IPS-18c (cell line): ENCODE data around the gene LSM4.
A peak's percentile ranks its signal among the peaks of the same experiment; 100 is the strongest.
"Not testable (repeated sequence)": the region's sequence is repeated elsewhere in the genome, so short reads cannot be mapped to it uniquely, and the experiment has no call there.

ENCODE experiments used
- H3K4me3 ChIP-seq: 2 replicates; pipeline ENCODE4 v1.7.0; 2013; ENCODE audit warnings: low read depth, mild to moderate bottlenecking, low read length, moderate library complexity; ENCODE audit not compliant: insufficient read depth
- H3K9me3 ChIP-seq: one replicate; pipeline ENCODE4 v1.6.1; 2013; ENCODE audit warnings: mild to moderate bottlenecking, low read length, moderate library complexity; ENCODE audit not compliant: control insufficient read depth, insufficient read depth

Gene LSM4

DNA sequence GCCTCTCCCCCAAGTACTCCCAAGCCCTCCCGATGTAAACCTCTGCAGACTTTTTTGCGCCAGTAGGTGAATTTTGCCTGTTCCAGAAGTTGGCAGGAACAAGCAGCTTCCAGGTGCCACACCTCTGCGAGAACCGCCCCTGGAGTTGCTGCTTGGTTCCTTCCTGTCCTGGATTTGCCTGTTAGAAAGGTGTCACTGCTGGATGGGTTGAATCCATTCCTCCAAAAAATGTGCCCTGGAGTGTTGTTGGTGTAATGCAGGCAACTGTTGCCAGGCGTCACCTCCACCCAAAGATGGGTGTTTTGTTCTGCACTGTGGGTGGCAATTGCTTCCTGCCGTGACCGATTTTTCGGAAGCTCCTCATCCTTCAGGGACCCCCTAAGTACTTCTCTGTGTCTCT is 23.2 kb upstream of the LSM4 start:
- no peak overlapping the region for H3K4me3 ChIP-seq
- H3K9me3 ChIP-seq = no peaks in the 10 kb centered on the region

DNA sequence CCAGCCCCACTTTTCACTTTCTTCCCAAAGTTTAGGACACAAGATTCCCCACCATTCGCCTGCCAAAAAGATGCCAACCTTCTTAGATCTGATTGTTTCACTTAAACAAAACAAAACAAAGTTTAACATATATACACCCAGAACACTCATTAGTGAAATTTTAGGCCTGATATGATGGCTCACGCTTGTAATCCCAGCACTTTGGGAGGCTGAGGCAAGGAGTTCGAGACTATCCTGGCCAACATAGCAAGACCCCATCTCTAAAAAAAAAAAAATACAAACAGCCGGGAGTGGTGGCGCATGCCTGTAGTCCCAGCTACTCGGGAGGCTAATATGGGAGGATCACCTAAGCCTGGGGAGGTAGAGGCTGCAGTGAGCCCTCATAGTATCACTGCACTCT is 22.4 kb upstream of the LSM4 start:
- H3K9me3 ChIP-seq = no peaks in the 10 kb centered on the region

DNA sequence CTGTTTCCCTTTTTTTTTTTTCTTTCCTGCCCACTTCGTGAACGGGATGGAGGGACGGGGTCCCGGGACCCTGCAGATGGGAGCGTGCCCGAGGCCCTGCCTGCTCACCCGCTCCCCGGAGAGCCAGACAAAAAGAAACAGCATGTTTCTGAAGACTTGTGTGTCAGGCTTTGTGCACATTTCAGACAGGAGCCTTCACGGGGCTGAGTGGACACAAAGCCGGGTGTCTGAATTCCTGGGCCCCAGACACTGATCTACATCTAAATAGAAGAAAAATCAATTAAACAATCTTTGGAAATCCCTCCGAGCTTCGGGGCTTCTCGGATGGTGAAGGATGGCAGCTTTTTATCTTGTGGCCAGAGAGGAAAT is 21.7 kb upstream of the LSM4 start:
- no peaks in the 10 kb centered on the region for H3K9me3 ChIP-seq
- no peak overlapping the region for H3K4me3 ChIP-seq

More for the DNA sequence above, 22.4 kb upstream of the LSM4 start:
- H3K4me3 ChIP-seq = no peak overlapping the region

DNA sequence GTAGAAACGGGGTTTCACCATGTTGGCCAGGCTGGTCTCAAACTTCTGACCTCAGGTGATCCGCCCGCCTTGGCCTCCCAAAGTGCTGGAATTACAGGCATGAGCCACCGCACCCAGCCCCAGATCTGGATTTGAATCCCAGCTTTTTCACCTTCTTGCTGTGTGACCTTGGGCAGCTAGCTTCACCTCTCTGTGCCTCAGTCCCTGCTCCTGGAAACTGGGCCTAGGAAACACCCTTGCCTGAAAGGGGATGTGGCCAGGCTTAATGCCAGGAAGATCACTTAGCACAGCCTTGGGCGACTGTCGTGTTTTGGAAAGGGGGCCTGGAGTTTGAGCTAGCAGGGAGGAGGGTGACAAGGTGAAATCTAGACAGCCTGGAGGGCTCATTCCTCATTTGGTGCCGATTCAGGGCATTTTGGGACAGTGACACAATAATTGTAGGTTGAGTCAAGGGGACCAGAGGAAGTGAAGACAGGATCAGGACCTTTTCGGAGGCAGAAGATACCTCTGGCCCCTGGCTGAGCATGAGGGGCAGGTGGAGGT is 19.3 kb upstream of the LSM4 start:
- Histone ChIP-seq H3K4me3 (no peak overlapping the region), H3K9me3 (no peaks in the 10 kb centered on the region)

DNA sequence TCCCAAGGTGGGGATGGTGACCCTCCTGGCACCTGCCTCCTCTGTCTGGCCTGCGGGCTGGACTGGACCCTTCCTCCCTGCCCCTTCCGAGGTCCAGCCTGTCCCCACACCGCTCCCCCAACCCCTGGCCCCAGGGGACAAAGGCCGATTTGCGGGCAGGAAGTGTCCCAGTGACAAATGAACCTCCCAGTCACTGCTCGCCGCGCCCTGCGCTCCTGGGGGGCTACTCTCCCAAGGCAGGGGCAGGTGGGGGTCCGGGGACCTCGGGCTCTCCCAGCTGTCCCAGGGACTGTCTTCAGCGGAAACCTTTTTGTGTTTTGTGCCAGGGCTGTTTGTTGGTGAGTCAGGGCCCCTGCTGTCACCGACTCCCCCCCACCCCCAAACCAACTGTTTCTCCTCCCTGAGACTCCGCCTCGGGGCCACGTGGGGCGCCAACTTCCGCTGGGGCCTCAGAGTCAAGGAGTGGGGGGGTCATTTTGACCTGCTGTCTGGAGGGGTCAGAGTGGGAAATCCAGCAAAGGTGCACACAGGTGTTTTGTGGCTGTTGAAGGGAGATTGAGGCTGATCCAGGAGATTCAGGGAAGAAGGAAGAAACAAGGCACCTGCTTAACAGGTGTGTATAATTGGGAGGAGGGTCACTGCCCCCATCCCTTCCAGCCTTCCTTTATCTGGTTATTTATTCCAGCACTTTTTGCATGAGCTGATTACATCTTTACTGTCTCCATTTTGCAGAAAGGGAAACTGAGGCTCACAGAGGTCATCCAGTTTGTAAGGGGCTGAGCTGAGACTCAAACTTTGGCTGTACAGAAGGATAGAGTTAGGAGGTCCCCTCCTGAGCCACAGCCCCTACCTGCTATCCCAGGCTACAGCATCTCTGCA is 18.4 kb upstream of the LSM4 start:
- Histone ChIP-seq H3K9me3 (no peaks in the 10 kb centered on the region), H3K4me3 (peak overlapping the region; percentile 72)

DNA sequence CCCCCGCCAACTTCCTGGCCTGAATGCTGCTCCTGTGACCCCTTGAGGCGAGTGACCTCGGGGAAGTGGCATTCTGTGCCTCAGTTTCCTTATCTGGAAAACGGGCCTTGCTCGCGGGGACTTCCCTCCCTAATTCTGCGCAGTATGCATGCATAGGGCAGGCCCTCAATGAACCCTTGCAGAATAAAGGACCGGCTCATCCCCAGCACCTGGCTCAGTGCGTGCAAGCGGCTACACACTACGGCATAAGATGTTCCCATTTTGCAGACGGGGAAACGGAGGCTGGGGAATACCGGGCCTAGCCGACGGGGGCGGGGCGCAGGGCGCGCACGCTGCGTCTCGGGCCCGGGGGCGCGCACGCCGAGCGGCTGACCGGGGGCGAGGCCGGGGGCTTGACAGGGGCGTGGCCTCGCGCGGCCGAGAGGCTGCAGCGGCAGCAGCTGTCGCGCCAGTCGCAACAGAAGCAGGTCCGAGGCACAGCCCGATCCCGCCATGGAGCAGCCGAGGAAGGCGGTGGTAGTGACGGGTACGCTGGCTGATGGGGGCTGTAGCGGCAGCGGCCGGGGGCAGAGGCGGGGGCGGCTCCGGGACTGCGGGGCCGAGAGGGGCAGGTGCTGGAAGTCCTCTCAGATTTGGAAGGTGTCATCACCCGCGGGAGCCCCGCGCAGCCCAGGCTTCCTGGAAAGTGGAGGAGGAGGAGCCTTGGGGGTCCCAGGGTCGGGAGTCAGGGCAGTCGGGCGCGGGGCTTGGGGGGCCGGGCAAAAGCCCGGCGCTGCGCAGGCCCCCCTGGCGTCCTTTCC is 17.5 kb upstream of the LSM4 start, which contains the start of gene PGPEP1:
Gene PGPEP1 (plus strand): TSS at position 409 of the 800 bp plus-strand sequence. CDS start 84 bp downstream, at position 493.
- H3K4me3 ChIP-seq = peak within 1 kb of the TSS; percentile 72
- no peaks in the 10 kb centered on the region for H3K9me3 ChIP-seq

DNA sequence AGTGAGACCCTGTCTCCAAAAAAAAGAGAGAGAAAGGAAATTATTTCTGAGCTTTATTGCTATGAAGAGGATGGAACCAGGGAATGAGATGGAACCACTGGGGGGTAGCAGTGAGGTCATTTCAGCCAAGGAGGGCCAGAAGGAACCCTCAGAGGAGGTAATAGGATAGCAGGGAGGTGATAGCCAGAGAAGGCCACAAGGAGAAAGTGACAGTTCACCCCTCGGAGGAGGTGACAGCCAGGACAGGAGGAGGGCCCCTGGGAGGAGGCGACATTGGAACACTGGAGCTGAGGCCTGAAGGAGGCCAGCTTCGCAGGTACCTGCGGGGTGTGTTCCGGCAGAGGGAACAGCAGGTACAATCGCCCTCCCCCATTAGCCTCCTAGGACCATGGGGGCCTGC is 16.8 kb upstream of the LSM4 start:
- no peak overlapping the region; the same call in 1 of the 2 replicates for H3K4me3 ChIP-seq
- no peaks in the 10 kb centered on the region for H3K9me3 ChIP-seq

DNA sequence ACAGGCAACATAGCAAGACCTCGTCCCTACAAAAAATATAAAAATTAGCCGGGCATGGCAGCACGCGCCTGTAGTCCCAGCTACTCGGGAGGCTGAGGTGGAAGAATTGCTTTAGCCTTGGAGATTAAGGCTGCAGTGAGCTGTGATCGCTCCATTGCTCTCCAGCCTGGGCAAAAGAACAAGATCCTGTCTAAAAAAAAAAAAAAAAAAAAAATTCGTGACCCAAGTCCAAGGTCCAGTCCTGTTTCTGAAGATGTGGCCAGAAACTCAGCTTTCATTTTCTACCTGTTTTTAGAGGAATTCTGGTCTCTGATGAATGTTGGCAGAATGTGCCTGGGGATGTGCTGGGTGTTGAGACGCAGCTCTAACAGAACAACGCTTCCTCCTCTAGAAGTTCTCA is 15.7 kb upstream of the LSM4 start:
- no peaks in the 10 kb centered on the region for H3K9me3 ChIP-seq
- H3K4me3 ChIP-seq = no peak overlapping the region

DNA sequence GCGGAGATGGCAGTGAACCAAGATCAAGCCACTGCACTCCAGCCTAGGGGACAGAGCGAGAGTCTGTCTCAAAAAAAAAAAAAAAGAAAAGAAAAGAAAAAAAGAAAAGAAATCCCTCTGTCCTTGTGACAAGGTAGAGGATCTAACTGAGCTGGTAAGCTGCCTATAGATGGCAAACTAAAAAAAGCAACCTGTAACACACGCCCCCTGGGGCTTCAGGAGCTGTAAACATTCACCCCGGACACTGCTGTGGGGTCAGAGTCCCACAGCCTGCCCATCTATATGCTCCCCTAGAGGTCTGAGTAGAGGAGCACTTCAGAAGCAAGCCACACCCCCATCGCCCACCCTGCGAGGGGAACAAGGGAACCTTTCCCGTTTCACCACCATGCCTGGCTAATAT is 13.2 kb upstream of the LSM4 start:
- Histone ChIP-seq H3K9me3 (no peaks in the 10 kb centered on the region), H3K4me3 (no peak overlapping the region)

DNA sequence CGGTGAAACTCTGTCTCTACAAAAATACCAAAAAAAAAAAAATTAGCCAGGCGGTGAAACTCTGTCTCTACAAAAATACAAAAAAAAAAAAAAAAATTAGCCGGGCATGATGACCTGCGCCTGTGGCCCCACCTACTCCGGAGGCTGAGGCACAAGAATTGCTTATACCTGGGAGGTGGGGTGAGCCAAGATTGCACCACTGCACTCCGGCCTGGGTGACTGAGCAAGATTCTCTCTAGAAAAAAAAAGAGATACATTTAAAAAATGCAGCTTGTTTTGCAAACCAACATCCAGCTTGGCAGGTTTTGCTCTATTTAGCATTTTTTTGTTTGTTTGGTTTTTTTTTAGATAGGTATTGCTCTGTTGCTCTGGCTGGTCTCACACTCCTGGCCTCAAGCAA is 10.8 kb upstream of the LSM4 start:
- H3K9me3 ChIP-seq = peaks cover 2% of the 10 kb centered on the region

DNA sequence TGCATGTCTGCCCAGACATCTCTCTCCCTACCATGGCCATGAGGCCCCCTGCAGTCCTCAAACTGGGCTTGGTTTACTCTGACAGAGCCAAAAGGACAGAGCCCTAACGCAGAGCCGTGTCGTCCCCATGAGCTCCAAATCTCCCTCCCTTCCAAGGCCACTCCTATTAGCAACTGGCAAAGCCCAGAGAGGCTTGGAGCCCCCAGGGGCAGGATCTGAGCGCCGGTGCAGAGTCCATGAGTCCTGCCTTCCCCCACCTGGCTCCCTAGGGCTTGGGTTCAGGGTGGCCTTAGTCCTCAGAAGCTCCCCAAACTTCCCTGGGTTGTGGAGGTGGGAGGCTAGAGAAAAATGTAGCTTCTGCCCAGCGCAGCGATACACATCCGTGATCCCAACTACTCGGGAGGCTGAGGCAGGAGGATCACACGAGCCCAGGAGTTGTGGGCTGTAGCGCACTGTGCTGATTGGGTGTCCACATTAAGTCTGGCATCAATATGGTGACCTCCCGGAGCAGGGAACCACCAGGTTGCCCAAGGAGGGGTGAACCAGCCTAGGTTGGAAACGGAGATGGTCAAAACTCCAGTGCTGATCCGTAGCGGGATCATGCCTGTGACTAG is 10.1 kb upstream of the LSM4 start:
- no peak overlapping the region for H3K4me3 ChIP-seq
- H3K9me3 ChIP-seq = peaks cover 2% of the 10 kb centered on the region

More for the DNA sequence above, 10.8 kb upstream of the LSM4 start:
- no peak overlapping the region for H3K4me3 ChIP-seq

DNA sequence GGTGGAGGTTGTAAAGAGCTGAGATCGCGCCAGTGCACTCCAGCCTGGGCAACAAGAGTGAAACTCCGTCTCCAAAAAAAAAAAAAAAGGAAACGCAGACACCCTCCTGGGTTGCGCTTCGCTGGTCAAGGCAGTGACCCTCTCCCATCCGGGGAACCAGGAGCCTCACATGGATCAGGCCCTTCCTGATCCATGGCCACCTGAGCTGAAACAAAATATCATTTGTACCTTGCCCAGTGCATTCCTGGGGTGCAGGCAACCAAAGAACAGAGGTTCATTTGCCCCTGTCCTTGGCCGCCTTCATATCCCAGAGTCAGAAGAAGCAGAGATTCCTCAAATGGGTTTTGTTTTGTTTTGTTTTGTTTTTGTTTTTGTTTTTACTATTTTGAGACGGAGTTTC is 8.0 kb upstream of the LSM4 start:
- H3K4me3 ChIP-seq = no peak overlapping the region
- peaks cover 2% of the 10 kb centered on the region for H3K9me3 ChIP-seq

DNA sequence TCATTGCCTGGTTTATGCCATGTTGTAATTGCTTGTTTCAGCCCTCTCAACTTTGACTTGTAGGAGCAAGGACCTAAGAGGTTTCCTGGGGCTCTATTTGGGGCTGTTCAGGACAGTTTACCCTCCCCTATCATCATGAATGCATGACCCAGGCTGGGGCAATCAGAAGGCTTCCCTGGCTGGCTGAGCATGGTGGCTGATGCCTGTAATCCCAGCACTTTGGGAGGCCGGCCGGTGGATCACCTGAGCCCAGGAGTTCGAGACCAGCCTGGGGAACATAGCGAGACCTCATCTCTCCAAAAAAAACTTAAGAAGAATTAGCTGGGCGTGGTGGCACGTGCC is 6.1 kb upstream of the LSM4 start:
- peaks cover 2% of the 10 kb centered on the region for H3K9me3 ChIP-seq
- H3K4me3 ChIP-seq = peak overlapping the region; percentile 45; the same call in 1 of the 2 replicates

DNA sequence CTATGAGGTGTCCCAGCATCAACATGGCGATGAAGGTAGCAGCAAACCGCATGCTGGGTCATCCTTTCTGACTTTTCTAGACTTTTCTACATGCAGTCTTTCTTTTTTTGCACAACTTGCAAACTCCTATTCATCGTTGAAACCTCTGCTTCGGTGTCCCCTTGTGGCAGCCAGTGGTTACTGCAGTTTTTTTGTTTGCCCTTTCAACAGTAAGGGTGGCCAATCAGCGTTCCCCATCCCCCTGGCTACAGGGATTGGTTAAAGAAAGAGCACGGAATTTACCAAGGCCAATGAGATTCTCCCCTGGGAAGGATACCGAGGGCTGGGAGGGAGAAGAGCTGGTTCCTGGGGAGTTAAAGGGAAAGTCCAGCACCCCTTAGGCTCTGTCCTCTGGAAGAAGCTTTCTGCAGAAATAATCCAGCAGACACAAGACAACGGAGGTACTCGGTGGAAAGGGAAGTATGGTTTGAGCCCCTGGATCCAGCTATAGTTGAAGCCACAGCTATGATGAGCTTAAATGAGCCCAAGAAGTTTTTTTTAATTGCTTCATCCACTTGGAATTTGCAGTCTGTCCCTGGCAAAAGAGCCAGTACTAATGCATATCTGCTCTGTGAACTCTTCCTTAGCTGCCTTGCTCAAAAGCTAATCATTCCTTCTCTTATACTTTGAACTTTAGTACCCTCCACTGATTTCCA is 5.6 kb upstream of the LSM4 start:
- Histone ChIP-seq H3K4me3 (peak overlapping the region; percentile 45; the same call in 1 of the 2 replicates), H3K9me3 (peaks cover 2% of the 10 kb centered on the region)

DNA sequence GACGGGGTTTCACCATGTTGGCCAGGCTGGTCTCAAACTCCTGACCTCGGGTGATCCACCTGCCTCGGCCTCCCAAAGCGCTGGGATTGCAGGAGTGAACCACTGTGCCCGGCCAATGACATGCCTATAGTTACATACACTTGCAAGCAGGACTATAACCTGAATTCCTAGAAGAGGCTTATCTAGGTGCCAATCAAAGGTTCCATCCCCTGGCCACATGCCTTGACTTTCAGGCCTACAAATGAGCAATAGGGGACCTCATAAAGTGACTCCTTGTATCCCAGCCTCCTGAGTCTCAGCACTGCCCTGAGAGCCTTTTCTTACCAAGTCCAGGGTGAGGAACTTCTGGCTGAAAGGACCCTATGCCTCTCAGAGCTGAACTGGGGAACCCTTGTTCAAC is 3.9 kb upstream of the LSM4 start:
- Histone ChIP-seq H3K9me3 (peaks cover 2% of the 10 kb centered on the region), H3K4me3 (no peak overlapping the region)

DNA sequence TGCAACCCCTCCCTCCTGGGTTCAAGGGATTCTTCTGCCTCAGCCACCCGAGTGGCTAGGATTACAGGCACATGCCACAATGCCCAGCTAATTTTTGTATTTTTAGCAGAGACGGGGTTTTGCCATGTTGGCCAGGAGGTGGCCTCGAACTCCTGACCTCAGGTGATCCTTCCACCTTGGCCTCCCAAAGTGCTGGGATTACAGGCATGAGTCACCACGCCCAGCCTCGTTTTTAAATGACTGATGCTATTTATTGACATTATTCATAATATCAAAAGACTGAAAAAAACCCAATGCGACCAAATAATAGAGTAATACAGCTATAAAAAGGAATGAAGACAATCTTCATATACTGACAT is 1.5 kb upstream of the LSM4 start:
- not testable (repeated sequence) for H3K4me3 ChIP-seq, H3K9me3 ChIP-seq

DNA sequence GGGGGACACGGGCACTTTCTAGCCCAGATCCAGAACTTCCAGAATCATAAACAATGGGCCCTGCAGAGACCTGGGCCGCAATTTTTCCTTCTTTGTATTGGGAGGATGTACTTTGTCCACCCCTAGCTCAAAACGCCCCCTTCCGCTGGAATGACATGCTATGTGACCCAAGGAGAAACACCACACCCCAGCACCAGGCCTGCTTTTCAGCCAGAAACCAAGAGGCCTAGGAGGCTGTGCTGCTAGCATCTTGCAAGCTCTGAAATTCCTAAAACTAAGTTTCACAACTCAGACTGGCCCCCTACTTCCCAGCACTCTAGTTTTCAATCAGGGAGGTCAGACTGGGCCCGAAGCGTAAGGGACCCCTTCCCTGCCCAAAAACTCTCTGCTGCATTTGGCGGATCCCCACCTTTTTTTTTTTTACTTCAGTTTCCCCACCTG is 538 bp downstream of the LSM4 start:
- no peaks in the 10 kb centered on the region for H3K9me3 ChIP-seq
- peak overlapping the region; percentile 92 for H3K4me3 ChIP-seq
